PC-9 (cell line): ENCODE results near the gene HERPUD2.

Source experiments
- CTCF ChIP-seq: fragments of 200-600 bp; sonication (generic); conservative IDR thresholded peaks from 2 replicates; pipeline ENCODE4 v1.6.1; 2017; ENCODE audit warnings: mixed run types, antibody characterized with exemption, mild to moderate bottlenecking, moderate library complexity
- EZH2 ChIP-seq: fragments of 200-600 bp; sonication (generic); IDR thresholded peaks from 2 replicates; pipeline ENCODE4 v1.8.0; 2017; ENCODE audit warnings: antibody characterized with exemption, low read depth

- TF ChIP-seq CTCF (no peak), EZH2 (no peak)
Measured at GRCh38 chr7:35695987-35696386, 1.1 kb upstream of the HERPUD2 start.
